SK-N-SH treated with all-trans-retinoic acid at 6 μM for 48 hours (cell line): ENCODE results near the gene ACOXL.

Source experiments
- BACH2 ChIP-seq: fragments of 250-450 bp; sonication (Bioruptor Pico); IDR thresholded peaks from 2 replicates; pipeline ENCODE4 v1.9.0; 2021; ENCODE audit warnings: mild to moderate bottlenecking, borderline replicate concordance
- CREB5 ChIP-seq: fragments of 250-450 bp; sonication (Bioruptor Pico); IDR thresholded peaks from 2 replicates; pipeline ENCODE4 v1.5.1; 2020; ENCODE audit warnings: low read depth, mild to moderate bottlenecking, moderate library complexity
- GLIS3 ChIP-seq: fragments of 250-450 bp; sonication (Bioruptor Pico); IDR thresholded peaks from 2 replicates; pipeline ENCODE4 v1.5.0; 2020; ENCODE audit warnings: mild to moderate bottlenecking, moderate library complexity
- ISL1 ChIP-seq: fragments of 250-450 bp; sonication (Bioruptor Pico); IDR thresholded peaks from 2 replicates; pipeline ENCODE4 v2.1.2; 2022; ENCODE audit warnings: mild to moderate bottlenecking, moderate library complexity
- RARB ChIP-seq: fragments of 250-450 bp; sonication (Bioruptor Pico); IDR thresholded peaks from 2 replicates; pipeline ENCODE4 v1.8.0; 2021; ENCODE audit warnings: mild to moderate bottlenecking, moderate library complexity
- ZC3H10 ChIP-seq: fragments of 250-450 bp; sonication (Bioruptor Pico); IDR thresholded peaks from 2 replicates; pipeline ENCODE4 v1.5.1; 2021; ENCODE audit warnings: mild to moderate bottlenecking, moderate library complexity
- ZFP30 ChIP-seq: fragments of 450-650 bp; formaldehyde crosslinking; IDR thresholded peaks from 2 replicates; pipeline ENCODE4 v1.5.0; 2022; ENCODE audit warnings: mild to moderate bottlenecking, moderate library complexity

DNA sequence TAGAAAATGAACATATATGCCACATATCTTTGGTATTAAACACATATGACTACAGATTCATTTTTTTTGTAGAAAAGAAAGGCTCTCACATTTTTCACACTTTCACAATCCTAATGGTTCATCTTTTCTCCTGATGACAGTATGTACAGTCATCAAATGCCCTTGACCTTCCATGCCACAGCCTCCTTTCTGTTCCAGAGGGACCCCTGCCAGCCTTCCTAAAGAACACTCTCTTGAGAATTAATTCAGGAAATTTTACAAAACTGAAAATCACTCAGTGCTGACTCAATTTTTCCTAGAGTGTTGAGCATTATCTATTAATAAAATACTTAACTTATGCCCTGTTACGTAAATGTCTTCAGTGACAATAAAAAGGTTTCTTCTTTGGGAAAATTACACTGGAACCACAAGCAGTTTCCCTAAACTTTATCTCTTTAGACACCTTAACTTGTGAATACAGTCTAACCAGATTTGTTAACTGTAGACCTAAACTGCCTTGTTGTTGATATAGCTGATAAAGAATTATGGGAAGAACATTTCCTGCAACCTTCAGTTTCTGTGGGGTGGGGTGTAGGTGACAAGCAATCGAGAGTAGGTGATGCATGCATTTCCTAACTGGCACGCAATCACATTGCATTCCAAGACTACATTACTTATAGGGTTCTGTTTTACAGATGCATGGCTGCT, 15.3 kb upstream of the ACOXL start:
- TF ChIP-seq CREB5 (CRISPR knock-in tag) (no peak), ZFP30 (CRISPR knock-in tag) (no peak), RARB (CRISPR knock-in tag) (no peak), BACH2 (CRISPR knock-in tag) (no peak), ISL1 (CRISPR knock-in tag) (no peak), GLIS3 (no peak), ZC3H10 (CRISPR knock-in tag) (no peak)
